Measurements from ENCODE around the gene PSMC6.
"Not testable (repeated sequence)": the region's sequence is repeated elsewhere in the genome, so short reads cannot be mapped to it uniquely, and the experiment has no call there.

The PSMC6 gene

DNA sequence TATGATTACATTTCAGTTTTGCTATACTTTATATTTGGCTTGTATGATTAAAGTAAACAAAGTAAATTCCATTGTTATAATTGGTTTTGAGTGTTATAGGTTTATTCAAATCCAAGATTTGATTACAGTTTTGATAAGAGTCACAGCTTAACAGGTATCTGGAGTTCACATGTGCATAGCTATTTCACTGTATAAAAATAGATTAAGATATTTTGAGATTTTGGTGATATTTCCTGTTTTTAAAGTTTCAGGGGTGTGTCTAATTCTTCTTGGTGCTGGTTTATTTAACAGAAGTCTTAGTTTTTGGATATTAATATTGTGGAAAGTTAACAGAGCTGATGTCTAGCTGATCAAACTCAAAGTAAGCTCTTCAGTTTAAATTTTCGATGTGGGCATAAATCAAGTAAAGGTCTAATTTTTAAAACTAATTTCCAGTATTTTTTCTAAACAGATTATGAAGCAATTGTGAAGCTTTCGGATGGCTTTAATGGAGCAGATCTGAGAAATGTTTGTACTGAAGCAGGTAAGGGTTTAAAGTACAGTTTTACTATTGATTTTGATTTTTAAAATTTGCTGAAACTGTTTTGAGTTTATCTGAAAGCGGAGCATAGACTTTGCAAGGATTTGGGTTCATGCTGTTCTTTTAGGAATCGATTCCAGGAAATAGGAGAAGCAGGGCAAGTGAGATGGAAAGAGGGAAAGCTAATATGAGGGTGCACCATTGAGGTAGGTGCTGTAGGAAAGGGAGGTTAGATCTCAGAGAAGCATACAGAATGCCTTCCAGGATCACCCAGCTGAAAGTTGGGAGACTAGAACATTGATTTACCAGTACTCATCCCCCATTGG, 16.7 kb downstream of the PSMC6 start:
- ATAC-seq, result no peak

DNA sequence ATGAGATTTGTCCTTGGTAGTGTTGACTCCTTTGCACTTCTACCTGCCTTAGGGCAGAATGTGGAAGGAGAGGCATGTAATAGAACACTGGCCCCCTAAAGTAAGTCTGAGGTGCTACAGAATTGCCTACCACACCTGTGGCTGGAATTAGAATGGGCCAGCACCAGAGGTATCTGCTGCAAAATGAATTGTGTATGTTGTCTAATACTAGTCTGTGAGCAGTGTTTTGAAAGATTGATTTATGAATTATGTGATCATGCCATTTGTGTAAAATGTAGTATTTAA, 17.3 kb downstream of the PSMC6 start:
- ATAC-seq, result no peak

DNA sequence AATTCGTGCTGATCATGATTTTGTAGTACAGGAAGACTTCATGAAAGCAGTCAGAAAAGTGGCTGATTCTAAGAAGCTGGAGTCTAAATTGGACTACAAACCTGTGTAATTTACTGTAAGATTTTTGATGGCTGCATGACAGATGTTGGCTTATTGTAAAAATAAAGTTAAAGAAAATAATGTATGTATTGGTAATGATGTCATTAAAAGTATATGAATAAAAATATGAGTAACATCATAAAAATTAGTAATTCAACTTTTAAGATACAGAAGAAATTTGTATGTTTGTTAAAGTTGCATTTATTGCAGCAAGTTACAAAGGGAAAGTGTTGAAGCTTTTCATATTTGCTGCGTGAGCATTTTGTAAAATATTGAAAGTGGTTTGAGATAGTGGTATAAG, 20.5 kb downstream of the PSMC6 start:
- not testable (repeated sequence) for ATAC-seq

DNA sequence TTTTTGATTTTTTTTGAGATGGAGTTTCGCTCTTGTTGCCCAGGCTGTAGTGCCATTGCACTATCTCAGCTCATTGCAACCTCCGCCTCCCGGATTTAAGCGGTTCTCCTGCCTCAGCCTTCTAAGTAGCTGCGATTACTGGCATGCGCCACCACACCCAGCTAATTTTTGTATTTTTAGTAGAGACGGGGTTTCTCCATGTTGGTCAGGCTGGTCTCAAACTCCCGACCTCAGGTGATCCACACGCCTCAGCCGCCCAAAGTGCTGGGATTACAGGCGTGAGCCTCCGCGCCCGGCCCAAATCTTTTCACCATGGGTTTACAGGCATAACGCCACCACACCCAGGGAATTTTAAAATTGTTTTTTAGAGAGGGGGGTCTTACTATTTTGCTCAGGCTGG, 22.0 kb downstream of the PSMC6 start:
- ATAC-seq, result not testable (repeated sequence)

DNA sequence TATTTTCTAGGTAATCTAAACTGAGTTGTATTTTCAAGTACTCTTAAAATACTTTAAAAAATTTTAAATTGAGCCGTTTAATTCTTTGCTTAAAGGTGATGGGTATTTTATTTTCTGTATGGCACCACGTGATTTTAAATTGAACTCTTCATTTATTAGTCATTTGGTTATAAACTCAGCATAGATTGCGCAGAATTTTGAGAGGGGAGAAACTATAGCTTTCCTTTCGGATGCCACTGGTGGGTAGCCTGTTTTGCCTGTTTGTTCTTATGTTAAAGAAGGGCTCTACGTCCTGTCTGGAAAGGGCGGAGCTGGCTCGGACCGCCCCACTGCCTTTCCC, 22.6 kb downstream of the PSMC6 start:
- ATAC-seq, result no peak

DNA sequence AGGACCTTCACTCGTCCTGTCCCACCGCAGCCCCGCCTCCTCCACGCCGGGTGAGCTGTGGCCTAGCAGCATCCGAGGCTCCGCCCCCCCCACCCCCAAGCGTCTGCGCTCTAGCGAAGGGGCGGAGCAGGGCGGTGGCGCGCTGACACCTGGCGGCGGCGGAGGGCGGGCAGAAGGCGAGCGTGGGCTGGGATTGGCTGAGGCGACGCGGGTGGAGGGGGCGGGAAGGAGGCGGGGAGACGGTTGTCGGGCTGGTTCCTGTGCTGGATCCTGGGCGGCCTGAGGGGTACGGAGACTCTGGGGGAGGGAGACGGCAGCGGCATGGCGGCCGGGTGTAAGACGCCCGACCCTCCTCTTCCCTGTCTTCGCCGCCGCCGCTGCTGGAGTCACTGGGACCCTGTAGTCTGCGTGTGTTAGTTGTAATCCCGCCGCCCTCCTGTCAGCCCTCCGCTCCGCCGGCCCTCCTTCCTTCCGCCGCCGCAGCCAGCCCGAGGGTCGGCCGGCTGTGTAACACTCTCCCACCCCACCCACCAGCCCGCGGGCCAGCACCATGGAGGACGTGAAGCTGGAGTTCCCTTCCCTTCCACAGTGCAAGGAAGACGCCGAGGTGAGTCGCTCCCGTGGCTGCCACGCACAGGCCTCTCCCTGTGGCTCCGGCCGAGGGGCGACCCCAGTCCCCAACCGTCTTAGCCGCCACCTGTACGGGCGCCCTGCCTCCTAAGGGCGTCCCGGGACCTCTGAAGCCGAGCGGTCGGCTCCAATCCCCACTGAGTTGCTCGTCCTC, 23.1 kb downstream of the PSMC6 start, which contains the start of gene STYX:
Gene STYX, plus strand, starts transcription at position 242 of the 784 bp plus-strand sequence. Its CDS starts 309 bp downstream, at position 551.
- peak; percentile 95 for ATAC-seq

DNA sequence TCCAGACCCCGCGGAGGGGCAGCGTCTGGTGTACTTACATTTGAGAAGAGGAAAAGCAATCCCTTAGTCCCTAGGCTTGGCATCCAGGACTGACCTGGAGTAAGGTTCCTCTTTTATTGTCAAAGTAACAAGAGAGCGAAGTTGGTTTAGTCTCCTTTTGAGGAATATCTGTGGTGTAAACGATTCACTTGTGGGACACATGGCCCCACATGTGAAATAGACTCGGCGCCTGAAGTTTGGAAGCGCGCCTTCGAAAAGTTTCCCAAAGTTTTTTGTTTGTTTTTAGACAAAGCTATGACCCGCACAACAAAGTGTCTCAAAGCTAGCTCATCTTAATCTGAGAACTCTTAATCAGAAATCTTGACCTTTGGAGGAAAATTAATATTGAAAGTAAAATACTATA, 23.7 kb downstream of the PSMC6 start:
- ATAC-seq, result no peak

DNA sequence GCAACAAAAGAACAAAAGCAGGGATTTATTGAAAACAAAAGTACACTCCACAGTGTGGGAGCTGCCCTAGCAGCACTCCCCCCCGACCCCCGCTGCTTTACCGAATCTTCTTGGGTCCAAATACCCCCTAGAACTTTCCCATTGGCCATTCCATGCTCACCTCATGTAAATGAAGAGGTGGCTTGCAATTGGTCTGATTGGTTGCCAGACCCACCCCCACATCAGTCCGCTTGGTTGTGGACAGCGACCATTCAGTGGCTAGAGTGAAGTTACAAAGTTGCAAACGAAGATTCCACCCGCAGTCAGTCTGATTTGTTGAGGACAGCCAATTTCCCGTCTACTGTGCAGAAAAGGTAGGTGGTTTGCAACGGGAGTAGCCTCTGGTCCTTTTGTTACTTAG, 26.8 kb downstream of the PSMC6 start:
- no peak for ATAC-seq

DNA sequence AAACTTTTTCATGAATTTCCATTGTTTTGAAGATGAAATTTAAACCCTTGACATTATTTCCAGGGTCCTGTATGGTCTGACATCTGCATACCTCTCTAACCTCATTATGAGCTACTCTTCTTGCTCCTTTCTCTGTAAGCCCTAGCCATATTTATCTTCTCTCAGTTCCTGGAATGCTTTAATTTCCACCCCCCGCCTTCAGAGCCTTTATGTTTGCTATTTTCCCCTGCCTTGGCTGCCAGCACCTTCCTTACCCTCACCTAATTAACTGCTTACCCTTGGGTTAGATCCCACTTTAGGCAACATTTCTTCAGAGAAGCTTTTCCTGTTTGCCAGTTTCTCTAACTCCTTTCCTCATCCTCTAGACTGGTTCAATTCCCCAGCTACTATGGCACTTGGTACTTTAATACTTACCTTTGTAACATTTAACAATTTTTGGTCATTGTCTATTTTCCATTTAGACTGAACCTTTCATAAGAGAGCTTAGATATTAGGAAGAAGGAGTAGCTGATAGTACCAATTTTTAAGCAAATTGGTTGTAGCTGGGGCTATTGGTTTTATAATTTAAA, 29.0 kb downstream of the PSMC6 start:
- no peak for ATAC-seq

DNA sequence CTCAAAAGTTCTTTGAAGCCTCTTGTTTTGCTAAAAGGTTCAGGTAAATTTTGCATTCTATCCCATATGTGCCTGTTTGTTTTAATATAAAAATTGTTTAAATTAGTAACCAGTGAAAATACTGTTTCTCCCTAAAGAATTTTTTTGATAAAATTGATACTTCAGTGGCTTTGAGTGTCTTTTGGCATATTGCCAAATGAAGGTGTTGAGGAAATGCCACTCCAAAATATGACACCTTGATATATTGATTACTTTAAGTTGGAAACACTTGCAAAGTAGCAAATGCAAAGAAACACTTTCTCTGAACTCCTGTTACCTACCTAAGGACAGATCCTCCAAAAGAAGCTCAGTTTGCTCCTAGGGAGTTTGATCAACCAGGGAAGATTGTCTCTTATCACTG, 31.4 kb downstream of the PSMC6 start:
- no peak for ATAC-seq

DNA sequence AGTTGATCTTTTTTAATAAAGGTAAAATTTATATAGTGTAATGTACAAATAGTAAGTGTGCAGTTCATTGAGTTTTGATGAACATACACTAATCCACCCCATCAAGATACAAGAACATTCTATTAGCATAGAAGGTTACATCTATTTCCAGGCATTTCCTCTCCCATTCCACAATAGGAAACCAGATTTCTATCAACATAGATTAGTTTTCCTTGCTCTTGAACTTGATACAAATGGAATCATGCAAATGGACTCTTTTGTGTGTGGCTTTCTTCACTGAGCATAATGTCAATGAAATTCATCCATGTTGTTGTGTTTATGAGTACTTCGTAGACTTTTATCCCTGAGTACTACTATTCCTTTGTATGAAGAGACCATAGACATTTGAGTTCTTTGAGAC, 33.8 kb downstream of the PSMC6 start:
- ATAC-seq, result no peak

DNA sequence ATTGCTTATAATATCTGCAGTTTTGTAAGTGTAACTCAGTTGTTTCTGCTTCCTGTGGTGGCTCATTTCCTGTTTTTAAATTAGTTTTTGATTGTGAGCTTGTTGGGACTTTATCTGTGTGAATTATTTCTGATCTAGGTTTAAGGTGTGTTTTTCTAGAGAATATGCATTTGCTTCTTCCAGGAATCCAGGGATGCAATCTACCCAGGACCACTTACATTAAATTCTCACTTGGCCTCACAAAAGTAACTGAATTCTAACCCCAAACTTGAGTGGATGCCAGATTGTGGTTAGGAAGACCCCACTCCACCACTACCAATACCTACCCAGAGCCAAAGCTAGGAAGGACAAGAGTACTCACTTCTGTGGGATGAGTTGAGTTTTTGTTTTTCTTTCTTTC, 34.9 kb downstream of the PSMC6 start:
- ATAC-seq, result peak in 1 of 2 donors; percentile 1

DNA sequence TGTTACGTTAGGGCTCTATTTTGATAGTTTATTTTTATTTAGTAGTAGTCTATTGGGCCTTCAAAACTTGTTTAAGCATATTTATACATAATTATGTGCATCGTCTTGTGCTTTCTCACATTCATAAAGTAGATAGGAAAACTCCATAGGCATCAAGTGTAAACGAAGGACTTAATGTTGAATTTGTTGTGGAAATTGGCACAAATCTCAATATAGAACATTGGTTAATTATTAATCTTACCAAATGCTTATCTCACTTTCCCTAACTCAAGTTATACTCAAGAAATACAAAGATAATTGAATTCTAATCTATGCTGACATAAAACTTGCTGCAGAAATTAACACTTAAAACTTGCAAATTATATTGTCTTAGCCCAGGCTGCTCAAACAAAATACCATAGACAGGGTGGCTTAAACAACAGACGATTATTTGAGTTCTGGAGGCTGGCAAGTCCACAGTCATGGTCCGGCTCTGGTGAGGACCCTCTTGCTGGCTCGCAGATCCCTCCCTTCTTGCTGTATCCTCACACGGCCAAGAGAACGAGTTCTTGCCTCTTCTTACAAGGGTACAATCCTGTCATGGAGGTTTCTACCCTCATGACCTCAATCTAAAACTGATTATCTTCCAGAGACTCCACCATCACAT, 41.8 kb downstream of the PSMC6 start:
- no peak for ATAC-seq

DNA sequence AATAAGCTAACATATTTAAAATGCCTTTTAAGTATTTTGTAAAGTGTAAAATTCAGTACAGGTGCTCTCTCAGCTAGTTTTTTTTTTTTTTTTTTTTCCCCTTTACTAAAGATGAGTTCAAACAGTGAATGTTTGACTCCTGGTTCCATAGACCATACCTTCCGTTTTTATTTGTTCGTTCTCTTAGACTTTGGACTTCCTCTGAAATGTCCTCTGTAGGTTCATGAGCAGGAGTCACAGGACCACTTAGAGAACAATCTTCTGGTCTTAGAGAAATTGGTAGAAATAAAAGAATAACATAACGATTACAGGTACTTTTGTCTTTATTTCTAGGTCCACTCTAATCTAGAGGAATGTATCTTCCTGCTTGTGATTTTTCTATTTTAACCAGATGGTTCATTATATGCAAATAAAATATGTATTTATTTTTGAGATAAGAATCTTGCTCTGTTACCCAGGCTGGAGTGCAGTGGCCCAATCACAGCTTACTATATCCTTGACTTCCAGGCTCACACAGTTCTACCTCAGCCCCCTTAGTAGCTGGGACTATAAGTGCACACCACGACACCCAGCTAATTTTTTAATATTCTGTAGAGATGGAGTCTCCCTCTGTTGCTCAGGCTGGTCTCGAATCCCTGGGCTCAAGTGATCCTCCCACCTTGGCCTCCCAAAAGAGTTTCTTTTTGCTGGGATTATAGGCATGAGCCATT, 48.8 kb downstream of the PSMC6 start:
- no peak for ATAC-seq

DNA sequence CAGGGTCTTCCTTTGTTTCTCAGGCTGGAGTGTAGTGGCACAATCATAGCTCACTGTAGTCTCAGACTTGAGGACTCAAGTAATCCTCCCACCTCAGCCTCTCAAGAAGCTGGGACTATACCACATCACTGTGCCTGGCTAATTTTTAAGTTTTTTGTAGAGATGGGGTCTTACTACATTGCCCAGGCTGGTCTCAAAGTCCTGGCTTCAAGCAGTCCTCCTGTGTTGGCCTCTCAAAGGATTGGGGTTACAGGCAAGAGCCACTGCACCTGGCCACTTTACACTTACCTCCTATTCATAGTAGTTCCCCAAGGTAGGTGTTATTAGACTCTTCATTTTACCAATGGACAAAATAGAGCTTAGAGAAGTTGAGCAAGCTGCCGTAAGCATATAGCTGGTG, 52.1 kb downstream of the PSMC6 start:
- no peak for ATAC-seq

DNA sequence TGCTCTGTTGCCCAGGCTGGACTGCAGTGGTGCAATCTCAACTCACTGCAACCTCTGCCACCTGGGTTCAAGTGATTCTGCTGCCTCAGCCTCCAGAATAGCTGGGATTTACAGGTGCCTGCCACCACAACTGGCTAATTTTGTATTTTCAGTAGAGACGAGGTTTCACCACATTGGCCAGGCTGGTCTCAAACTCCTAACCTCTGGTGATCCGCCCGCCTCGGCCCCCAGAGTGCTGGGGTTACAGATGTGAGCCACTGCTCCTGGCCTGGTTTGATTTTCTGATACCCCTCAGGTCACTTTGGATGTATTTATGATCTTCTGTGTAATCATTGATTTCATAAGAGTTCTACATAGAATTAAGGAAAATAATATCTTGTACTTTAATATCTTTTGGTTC, 55.9 kb downstream of the PSMC6 start:
- ATAC-seq, result not testable (repeated sequence)

DNA sequence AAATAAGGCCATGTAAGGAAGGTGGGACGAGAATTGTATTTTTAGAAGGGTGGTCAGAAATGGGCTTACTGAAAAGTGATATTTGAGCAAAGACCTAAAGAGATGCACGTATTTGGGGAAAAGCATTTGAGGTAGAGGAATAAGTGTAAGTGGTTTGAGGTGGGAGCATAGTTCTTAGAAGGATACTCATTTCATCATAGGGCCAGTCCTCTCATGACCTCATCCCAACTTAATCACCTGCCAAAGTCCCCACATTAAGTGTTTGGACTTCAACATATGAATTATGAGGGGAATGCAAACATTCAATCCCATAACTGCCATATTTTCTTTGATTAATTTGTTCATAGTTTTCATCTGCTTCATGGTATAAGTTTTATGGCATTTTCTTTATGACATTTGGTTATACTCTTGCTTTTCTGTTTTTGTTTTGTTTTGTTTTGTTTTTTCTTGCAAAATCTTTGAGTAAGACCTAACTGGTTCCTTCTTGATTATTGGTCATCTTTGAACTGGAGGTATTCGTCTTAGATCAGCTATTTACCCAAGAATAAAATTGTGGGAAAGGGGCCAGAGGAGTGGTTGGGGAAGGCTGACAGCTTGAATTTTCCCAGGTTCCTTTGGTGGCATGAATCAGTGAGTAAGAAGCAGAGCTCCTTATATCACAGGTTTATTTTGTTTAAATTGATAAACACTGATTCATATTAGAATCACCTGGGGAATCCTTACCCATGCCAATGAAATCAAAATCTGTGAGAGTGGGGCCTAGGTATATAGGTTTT, 60.2 kb downstream of the PSMC6 start:
- ATAC-seq, result no peak

DNA sequence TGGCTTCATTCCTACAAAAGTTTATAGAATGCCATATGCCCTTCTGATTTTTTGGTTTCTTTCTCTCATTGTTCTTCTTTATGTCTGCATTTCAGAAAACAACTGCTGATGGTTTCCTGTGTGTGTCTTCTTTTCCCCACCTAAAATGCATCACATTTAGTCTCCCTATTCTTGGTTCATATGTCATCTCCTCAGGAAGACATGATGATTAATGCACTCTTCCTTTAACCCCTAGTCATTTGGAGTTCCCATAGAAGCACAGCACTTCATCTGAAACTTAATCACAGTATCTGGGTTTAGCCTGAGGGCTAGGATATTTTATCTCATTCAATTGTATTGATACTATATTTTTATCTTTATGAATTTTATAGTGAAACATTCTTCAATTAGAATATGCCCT, 62.9 kb downstream of the PSMC6 start:
- no peak for ATAC-seq

DNA sequence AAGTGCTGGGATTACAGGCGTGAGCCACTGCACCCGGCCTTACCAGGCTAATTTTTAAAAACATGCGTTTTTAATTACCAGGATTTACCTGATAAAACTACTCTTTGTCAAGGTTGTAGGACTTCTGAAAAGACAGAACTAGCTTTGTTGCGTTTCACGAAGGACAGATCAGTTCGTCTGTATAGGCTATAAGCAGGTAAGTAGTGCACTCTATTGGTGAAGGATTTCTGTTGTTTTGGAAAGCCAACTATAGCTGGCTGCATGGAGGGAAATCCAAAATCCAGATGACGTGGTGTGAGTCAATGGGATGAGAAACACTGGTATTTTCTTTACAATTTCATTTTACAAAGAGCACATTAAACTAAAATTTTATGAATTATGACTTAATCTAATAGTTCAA, 69.8 kb downstream of the PSMC6 start:
- ATAC-seq, result no peak
